Measurements from ENCODE around the gene NFIC.

NFIC gene

GRCh38 chr19:3455393-3455955 lies 89.1 kb downstream of the NFIC start:
- DNase-seq, result no peak

DNA sequence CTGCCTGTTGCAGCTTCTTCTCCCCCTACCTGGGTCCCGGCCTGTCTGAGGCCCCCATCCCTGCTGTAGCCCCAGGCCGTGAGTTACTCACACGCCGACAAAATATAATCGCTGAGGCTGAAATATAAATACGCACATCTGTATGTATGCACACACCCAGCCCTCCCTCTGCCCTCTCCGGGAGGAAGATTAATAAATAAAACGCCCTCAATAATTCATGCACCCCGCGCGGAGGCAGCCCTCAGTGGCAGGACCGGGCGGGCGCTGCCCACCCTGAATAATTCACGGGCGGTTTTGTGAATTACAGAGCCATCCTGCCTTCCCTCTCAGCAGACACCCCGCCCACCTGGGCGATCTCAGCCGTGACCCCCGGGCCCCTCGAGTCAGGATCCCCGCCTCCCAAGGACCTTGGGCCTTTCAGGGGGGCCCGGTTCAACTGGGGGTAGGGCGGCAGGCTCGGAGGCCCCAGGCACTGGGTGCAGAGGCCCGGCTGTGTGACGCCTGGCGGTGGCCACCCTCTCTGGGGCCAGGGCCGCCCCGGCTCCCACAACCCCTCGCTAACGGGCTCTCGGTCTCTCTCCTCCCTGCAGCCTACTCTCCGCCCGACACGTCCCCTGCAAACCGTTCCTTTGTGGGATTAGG lies 89.7 kb downstream of the NFIC start:
- no peak for DNase-seq

DNA sequence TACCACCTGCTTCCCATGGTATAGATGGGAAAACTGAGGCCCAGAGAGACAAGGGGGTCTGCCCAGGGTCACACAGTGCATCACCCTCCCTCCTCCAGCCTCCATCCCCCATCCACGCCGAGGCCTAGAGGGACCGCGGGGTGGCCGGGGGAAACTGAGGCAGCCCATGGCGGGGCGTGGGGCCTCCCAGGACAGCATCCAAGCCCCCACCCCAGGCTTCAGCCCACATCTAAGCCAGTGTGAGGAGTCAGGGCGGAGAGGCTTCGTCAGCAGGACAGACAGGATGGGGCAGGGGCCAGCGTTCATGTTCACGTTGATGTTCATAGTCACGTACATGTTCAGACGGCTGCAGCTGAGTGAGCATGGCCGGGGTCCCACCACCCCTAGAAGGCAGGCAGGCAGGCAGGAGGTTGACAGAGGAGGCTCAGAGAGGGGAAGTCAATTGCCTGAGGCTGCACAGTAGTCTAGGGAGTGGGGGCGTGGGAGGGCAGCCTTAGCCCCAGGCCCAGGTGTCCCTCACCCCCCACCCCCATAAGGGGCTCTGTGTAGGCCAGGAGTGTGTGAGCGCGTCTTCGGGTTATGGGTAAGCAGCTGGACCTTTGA lies 90.6 kb downstream of the NFIC start:
- DNase-seq, result no peak

GRCh38 chr19:3457528-3458228 lies 91.3 kb downstream of the NFIC start:
- DNase-seq, result no peak

GRCh38 chr19:3458229-3459088 lies 92.1 kb downstream of the NFIC start:
- no peak for DNase-seq

- DNase-seq, result no peak
These were observed 92.9 kb downstream of the NFIC start for GRCh38 chr19:3459089-3459881.

- no peak for DNase-seq
These were observed 93.7 kb downstream of the NFIC start for GRCh38 chr19:3459965-3460582.

DNA sequence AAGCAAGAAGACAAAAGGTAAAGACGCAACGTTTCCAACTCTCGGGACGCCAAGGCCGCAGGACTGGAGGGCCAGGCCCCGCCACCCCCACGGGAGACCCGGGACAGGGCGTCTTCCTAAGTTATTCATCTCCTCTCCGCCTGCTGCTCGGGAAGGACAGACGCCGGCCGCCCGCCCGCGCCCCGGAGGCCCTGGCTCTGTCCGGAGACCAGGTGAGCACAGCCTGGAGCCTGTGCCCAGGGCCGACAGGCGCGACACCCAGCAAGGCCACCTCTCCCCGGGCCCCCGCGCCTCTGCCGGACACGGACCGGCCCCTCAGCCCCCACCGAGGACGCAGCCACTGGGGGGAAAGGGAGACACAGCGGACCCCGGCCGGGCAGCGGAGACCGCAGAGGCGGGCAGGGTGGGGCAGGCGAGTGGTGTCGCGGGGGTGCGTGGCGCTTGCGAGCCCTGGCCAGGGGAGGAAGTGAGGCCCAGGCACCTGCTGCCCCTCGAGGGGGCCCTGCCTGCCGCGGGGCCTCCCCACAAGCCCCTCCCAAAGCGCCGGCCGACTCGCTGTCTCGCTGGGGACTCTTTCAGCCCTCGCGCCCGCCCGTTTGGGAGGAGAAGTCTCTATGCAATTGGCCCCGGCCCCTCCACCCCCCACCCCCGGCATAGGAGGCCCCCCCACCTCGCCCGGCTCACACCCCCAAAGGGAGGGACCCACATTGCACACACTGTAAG lies 96.8 kb downstream of the NFIC start:
- no peak for DNase-seq

DNA sequence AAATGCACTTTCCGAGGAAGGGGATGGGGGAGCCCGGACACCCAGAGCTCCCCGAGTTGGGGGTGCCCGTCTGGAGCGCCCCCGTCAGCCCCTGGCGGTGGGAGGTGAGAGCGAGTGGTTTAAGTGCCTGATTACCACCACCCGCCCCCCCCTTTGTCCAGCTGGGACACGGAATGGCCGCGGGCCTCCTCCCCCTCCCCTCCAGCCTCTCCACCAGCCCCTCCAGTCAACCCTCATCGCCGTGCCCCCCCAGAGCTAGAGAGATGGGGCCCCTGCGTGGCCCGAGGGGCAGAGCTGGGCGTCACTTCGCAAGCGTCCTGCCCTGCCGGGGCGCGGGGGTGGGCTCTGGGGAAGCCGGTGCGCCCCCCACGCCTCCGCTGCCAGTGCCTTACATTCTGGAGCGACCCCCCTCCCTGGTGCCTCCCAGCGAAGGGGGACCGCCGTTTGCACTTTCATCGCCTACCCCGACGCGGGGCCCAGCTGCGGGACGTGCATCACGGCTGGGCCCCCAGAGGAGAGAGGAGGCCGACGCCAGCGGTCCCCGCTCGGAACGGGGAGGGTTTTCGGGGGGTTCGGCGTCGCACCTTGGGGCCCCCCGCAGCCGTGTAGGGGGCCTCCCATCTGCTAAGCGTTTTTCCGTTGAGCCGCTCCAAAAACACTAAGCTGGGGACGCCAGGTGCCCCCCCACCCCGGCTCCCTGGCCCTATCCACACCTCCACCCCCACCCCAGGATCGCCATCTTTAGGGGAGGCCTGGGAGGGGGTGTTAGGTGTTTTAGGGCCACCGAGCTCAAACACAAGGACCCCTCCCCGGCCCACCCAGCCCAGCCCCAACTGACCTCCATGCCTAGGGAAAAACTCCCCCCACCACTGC lies 97.6 kb downstream of the NFIC start:
- no peak for DNase-seq

DNA sequence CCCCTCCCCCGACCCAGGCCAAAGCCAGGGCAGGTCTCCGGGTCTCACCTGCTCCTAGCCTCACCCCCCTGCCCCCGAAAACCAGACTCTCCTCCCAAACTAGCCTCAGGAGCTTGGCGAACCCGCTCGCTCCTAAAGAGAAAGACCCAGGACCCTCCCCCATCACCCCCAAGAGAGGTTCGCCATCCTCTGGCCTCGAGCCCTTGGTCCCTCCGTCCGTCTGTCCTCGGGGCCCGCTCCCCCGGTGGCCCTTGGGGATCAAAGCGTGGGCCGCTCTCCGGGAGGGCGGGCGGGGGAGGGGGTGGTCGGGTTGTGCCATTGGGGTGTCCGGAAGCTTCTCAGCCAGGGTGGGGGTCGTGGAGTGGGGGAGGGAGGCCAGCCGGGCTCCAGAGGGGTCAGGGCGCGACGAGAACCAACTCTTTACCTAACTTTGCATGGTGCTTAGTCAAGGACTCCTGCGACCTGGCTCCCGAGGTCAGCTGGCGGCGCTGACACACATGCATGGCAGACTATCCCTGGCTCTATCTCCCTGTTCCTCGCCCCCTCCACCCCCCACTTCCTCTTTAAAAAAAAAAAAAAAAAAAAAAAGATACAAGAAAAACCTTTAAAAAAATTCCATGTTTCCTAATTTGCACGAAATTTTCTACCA lies 98.3 kb downstream of the NFIC start:
- no peak for DNase-seq

DNA sequence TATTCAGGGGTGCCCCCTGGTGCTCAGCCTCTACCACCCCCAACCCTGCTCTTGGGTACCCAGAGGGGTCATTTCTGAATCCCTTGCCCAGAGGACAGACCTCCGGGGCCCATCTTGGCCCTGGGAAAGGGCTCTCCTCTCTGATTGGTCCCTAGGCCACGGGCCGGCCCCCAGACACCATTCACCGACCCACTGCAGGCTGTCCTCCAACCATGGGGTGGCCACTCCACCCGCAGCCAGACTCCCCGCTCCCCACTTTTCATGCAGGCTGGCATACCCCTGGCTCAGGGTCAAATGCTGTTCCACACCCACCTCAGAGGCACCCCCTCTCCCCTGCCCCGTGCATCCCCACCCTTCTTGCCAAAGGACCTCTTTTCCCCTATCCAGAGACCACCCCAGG lies 99.2 kb downstream of the NFIC start:
- no peak for DNase-seq

- DNase-seq, result no peak
These were observed 100.3 kb downstream of the NFIC start for GRCh38 chr19:3466635-3467034.

GRCh38 chr19:3467437-3468198 lies 101.2 kb downstream of the NFIC start:
- no peak for DNase-seq

DNA sequence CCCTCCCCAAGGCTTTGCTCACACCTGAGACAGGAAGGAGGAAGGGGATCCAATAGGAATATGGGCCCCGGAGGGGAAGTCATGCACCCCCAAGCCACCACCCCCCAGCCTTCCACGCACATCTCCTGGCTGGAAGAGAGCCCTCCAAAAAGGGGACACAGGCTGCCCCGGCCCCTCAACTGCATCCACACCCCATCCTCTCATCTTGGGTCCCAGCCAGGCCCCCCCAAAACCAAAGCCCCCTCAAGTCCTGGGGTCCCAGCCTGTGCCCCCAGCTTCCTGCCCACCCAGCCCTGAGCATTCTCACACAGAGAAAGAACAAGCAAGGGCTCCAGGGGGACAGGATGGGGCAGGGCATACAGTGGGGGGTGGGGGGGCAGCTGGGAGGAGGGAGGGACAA lies 101.8 kb downstream of the NFIC start:
- DNase-seq, result no peak

GRCh38 chr19:3469638-3470499 lies 103.5 kb downstream of the NFIC start:
- no peak for DNase-seq

DNA sequence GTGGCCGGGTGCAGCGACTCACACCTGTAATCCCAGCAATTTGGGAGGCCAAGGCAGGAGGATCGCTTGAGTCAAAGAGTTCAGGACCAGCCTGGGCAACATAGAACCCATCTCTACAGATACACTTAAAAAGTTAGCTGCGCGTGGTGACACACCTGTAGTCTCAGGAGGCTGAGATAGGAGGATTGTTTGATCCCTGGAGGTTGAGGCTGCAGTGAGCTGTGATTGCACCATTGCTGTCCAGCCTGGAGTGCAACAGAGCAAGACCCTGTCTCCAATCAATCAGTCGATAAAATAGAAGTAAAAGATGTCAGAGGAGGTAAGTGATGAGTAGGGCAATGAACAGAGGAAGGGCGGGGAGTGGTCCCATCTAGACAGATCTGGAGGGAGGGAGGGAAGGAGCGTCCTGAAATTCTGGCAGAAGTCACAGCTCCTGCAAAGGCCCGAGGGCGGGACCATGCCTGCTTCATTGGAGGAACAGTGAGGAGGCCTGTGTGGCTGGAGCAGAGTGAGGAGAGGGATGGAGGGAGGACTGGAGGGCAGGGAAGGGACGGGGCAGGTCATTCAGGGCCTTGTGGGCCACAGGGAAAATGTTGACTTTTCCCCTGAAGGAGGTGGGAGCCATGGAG lies 104.2 kb downstream of the NFIC start:
- DNase-seq, result no peak
